ENCODE data around the gene NBEA.

GRCh38 chr13:35659796-35660195 is 717.7 kb downstream of the NBEA start:
- no peak for TF ChIP-seq CTCF (IDR thresholded peaks at IDR 0.05; ENCODE audit: poor library complexity)
- no peak for TF ChIP-seq EZH2 (IDR thresholded peaks at IDR 0.05; ENCODE audit: borderline replicate concordance)

Data from hepatocyte (in vitro differentiated cells).